ENCODE results near the gene PRUNE2. TPM values are rescaled to one million over a fixed set of nuclear protein-coding genes. Genes with fewer than 3 reads are reported as not detected.

Gene PRUNE2
- polyA plus RNA-seq, 1 of the 3 experiments (the other 2 are of a cell fraction) = 13.0 TPM

GRCh38 chr9:76628155-76628554 lies 277.8 kb downstream of the PRUNE2 start:
- H4K20me1 ChIP-seq (ENCODE audit: insufficient read depth) = no peaks in the 10 kb centered on the region
- no peaks in the 10 kb centered on the region for H3K4me1 ChIP-seq (ENCODE audit: control insufficient read depth in 1 of 2, insufficient read depth in 2 of 2, low read depth in 1 of 2, low read length in 1 of 2)
- H3K9me3 ChIP-seq = no peaks in the 10 kb centered on the region
- no peak overlapping the region for H3K4me2 ChIP-seq
- peaks cover 0 to under 1% of the 10 kb centered on the region in 2 experiments for H3K36me3 ChIP-seq (replicated peaks in 1 of 2; ENCODE audit: control insufficient read depth in 1 of 2, insufficient read depth in 2 of 2, low read length in 1 of 2)
- WGBS (ENCODE audit: low lambda C conversion rate) = 19% methylated on average over 5 of the region's 5 CpGs
- CTCF ChIA-PET = no interaction called here
- H3K9me2 ChIP-seq = no peaks in the 10 kb centered on the region
- POLR2A ChIA-PET = no interaction called here
- no peak overlapping the region for H3K4me3 ChIP-seq (ENCODE audit: low read depth in 2 of 2, low read length in 1 of 2)
- no peak overlapping the region for H3K27ac ChIP-seq (ENCODE audit: low read depth in 2 of 2, low read length in 1 of 2)
- H3K79me2 ChIP-seq (ENCODE audit: insufficient read depth) = no peaks in the 10 kb centered on the region
- no peak overlapping the region for H3K9ac ChIP-seq
- H3K27me3 ChIP-seq (ENCODE audit: insufficient read depth) = no peaks in the 10 kb centered on the region
- TF ChIP-seq IRF3 (IDR thresholded peaks at IDR 0.05; ENCODE audit: low read depth, low read length) = no peak
- no peak for TF ChIP-seq TAF1 (IDR thresholded peaks at IDR 0.05; ENCODE audit: borderline replicate concordance, low read depth, low read length)
- no peak for TF ChIP-seq ZBTB33 (IDR thresholded peaks at IDR 0.05; ENCODE audit: borderline replicate concordance, low read depth)
- no peak for DNase-seq
- H2AFZ ChIP-seq (ENCODE audit: low read depth) = no peak overlapping the region
- no peaks in the 10 kb centered on the region for H3F3A ChIP-seq (replicated peaks; ENCODE audit: insufficient read depth)

GRCh38 chr9:76626980-76627379 lies 278.9 kb downstream of the PRUNE2 start:
- no peaks in the 10 kb centered on the region for H3F3A ChIP-seq (replicated peaks; ENCODE audit: insufficient read depth)
- no peak overlapping the region for H3K27ac ChIP-seq (ENCODE audit: low read depth in 2 of 2, low read length in 1 of 2)
- H3K79me2 ChIP-seq (ENCODE audit: insufficient read depth) = no peaks in the 10 kb centered on the region
- H4K20me1 ChIP-seq (ENCODE audit: insufficient read depth) = no peaks in the 10 kb centered on the region
- ChIA-PET CTCF (no interaction called here), POLR2A (no interaction called here)
- no peak overlapping the region for H3K4me3 ChIP-seq (ENCODE audit: low read depth in 2 of 2, low read length in 1 of 2)
- WGBS (ENCODE audit: low lambda C conversion rate) = 22% methylated on average over 7 of the region's 7 CpGs
- no peaks in the 10 kb centered on the region for H3K9me2 ChIP-seq
- H3K36me3 ChIP-seq (replicated peaks in 1 of 2; ENCODE audit: control insufficient read depth in 1 of 2, insufficient read depth in 2 of 2, low read length in 1 of 2) = no peaks in the 10 kb centered on the region
- no peak overlapping the region for H3K4me2 ChIP-seq
- no peak for TF ChIP-seq CTCF (IDR thresholded peaks at IDR 0.05)
- TF ChIP-seq CHD2 (IDR thresholded peaks at IDR 0.05; ENCODE audit: low read length, partially characterized antibody) = no peak
- no peak for TF ChIP-seq PBX3 (IDR thresholded peaks at IDR 0.05)
- TF ChIP-seq TAF1 (IDR thresholded peaks at IDR 0.05; ENCODE audit: borderline replicate concordance, low read depth, low read length) = no peak
- no peak for TF ChIP-seq FOXJ3 (CRISPR knock-in tag; IDR thresholded peaks at IDR 0.05)
- no peak for TF ChIP-seq USF1 (IDR thresholded peaks at IDR 0.05; ENCODE audit: borderline replicate concordance, low read depth)
- TF ChIP-seq GATA2 (CRISPR knock-in tag; IDR thresholded peaks at IDR 0.05) = no peak
- DNase-seq = no peak
- H3K4me1 ChIP-seq (ENCODE audit: control insufficient read depth in 1 of 2, insufficient read depth in 2 of 2, low read depth in 1 of 2, low read length in 1 of 2) = no peaks in the 10 kb centered on the region
- H3K9me3 ChIP-seq = no peaks in the 10 kb centered on the region
- no peak overlapping the region for H2AFZ ChIP-seq (ENCODE audit: low read depth)
- no peak overlapping the region for H3K9ac ChIP-seq
- H3K27me3 ChIP-seq (ENCODE audit: insufficient read depth) = no peaks in the 10 kb centered on the region
